ENCODE results near the gene CCDC154. TPM values are rescaled to one million over a fixed set of nuclear protein-coding genes. Genes with fewer than 3 reads are reported as not detected.

CCDC154 gene
- total and polyA plus RNA-seq, 9 of the 15 experiments (the other 6 are each of a cell fraction or from before 2014, with no cell fraction given): 0.15 to 1.4 (median 0.20) TPM; not detected in 5

DNA sequence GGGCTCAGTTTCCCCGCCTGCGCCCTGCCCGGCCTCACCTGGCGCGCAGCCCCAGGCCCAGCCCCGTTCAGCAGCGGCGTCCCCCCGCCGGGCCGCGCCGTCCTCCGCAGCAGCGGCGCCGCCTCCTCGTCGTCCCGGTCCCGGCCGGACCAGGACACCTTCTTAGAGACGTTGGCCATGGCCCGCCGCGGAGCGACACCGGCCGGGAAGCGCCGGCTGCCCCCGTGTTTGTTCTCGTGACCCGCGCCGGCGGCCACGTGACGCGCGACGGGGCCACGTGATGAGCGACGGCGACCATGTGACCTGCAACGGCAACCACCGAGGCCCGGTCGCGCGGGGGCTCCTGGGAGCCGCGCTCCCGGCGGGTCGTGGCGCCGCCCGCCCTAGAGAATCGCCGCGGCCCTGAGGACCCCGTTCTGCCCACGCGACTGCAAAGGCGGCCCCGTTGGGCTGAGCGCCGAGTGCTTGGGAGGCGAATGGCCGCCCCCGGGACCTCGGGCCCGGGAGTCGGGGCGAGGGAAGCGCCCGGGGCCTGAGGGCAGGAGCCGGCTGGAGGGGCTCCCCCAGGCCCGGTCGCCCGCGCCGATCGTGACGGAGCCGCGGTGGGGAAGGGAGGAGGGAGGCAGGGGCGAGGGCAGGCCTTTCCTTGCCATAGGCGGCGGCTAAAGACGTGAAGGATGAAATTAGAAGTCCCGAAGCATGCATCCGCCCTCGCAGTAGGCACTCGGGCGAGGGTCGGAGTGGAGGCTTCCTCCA is 30.6 kb upstream of the CCDC154 start, which contains the start of gene CLCN7 (continued):
- TF ChIP-seq, protein P1, sequence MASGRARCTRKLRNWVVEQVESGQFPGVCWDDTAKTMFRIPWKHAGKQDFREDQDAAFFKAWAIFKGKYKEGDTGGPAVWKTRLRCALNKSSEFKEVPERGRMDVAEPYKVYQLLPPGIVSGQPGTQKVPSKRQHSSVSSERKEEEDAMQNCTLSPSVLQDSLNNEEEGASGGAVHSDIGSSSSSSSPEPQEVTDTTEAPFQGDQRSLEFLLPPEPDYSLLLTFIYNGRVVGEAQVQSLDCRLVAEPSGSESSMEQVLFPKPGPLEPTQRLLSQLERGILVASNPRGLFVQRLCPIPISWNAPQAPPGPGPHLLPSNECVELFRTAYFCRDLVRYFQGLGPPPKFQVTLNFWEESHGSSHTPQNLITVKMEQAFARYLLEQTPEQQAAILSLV (tag; IDR thresholded peaks at IDR 0.05): no peak
- TF ChIP-seq ZNF133 (CRISPR knock-in tag; IDR thresholded peaks at IDR 0.05): no peak
- TF ChIP-seq NUFIP1 (IDR thresholded peaks at IDR 0.05; ENCODE audit: partially characterized antibody): no peak
- peak; percentile 25; the same call in 1 of the 2 replicates for TF ChIP-seq ZNF24 (IDR thresholded peaks at IDR 0.05)
- TF ChIP-seq GABPA (tag; conservative IDR thresholded peaks at IDR 0.05; ENCODE audit: low read depth): no peak
- TF ChIP-seq NCOR1 (IDR thresholded peaks at IDR 0.05): 0 out of 2 replicates have a peak, but pooled peaks have one; percentile 34
- TF ChIP-seq, protein P2, sequence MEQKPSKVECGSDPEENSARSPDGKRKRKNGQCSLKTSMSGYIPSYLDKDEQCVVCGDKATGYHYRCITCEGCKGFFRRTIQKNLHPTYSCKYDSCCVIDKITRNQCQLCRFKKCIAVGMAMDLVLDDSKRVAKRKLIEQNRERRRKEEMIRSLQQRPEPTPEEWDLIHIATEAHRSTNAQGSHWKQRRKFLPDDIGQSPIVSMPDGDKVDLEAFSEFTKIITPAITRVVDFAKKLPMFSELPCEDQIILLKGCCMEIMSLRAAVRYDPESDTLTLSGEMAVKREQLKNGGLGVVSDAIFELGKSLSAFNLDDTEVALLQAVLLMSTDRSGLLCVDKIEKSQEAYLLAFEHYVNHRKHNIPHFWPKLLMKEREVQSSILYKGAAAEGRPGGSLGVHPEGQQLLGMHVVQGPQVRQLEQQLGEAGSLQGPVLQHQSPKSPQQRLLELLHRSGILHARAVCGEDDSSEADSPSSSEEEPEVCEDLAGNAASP (IDR thresholded peaks at IDR 0.05): no peak
- no peak for TF ChIP-seq FOXM1 (IDR thresholded peaks at IDR 0.05; ENCODE audit: low read depth)
- TF ChIP-seq FOXM1 (CRISPR knock-in tag; IDR thresholded peaks at IDR 0.05; ENCODE audit: low read depth): peak; percentile 96
- TF ChIP-seq MEF2A (IDR thresholded peaks at IDR 0.05; ENCODE audit: control insufficient read depth, low read depth, low read length): 0 out of 2 replicates have a peak, but pooled peaks have one; percentile 9
- TF ChIP-seq, protein P3, sequence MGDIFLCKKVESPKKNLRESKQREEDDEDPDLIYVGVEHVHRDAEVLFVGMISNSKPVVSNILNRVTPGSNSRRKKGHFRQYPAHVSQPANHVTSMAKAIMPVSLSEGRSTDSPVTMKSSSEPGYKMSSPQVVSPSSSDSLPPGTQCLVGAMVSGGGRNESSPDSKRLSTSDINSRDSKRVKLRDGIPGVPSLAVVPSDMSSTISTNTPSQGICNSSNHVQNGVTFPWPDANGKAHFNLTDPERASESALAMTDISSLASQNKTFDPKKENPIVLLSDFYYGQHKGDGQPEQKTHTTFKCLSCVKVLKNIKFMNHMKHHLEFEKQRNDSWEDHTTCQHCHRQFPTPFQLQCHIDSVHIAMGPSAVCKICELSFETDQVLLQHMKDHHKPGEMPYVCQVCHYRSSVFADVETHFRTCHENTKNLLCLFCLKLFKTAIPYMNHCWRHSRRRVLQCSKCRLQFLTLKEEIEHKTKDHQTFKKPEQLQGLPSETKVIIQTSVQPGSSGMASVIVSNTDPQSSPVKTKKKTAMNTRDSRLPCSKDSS (IDR thresholded peaks at IDR 0.05; ENCODE audit: low read depth, partially characterized antibody): no peak
- peak; percentile 94 for TF ChIP-seq NR1H2 (CRISPR knock-in tag; IDR thresholded peaks at IDR 0.05)
- TF ChIP-seq IRF2 (CRISPR knock-in tag; IDR thresholded peaks at IDR 0.05): peak; percentile 44; the same call in 1 of the 2 replicates
- no peak for TF ChIP-seq TARDBP (IDR thresholded peaks at IDR 0.05)
- no peak for TF ChIP-seq POLR2H (tag; IDR thresholded peaks at IDR 0.05; ENCODE audit: low read depth)
- TF ChIP-seq, protein P4, sequence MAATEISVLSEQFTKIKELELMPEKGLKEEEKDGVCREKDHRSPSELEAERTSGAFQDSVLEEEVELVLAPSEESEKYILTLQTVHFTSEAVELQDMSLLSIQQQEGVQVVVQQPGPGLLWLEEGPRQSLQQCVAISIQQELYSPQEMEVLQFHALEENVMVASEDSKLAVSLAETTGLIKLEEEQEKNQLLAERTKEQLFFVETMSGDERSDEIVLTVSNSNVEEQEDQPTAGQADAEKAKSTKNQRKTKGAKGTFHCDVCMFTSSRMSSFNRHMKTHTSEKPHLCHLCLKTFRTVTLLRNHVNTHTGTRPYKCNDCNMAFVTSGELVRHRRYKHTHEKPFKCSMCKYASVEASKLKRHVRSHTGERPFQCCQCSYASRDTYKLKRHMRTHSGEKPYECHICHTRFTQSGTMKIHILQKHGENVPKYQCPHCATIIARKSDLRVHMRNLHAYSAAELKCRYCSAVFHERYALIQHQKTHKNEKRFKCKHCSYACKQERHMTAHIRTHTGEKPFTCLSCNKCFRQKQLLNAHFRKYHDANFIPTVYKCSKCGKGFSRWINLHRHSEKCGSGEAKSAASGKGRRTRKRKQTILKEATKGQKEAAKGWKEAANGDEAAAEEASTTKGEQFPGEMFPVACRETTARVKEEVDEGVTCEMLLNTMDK (IDR thresholded peaks at IDR 0.05; ENCODE audit: borderline replicate concordance, insufficient read depth, low read depth, low read length, poor library complexity, severe bottlenecking): peak; percentile 65
- no peak for TF ChIP-seq SPI1 (IDR thresholded peaks at IDR 0.05; ENCODE audit: borderline replicate concordance, low read depth, low read length)
- TF ChIP-seq, protein P5, sequence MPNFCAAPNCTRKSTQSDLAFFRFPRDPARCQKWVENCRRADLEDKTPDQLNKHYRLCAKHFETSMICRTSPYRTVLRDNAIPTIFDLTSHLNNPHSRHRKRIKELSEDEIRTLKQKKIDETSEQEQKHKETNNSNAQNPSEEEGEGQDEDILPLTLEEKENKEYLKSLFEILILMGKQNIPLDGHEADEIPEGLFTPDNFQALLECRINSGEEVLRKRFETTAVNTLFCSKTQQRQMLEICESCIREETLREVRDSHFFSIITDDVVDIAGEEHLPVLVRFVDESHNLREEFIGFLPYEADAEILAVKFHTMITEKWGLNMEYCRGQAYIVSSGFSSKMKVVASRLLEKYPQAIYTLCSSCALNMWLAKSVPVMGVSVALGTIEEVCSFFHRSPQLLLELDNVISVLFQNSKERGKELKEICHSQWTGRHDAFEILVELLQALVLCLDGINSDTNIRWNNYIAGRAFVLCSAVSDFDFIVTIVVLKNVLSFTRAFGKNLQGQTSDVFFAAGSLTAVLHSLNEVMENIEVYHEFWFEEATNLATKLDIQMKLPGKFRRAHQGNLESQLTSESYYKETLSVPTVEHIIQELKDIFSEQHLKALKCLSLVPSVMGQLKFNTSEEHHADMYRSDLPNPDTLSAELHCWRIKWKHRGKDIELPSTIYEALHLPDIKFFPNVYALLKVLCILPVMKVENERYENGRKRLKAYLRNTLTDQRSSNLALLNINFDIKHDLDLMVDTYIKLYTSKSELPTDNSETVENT (CRISPR knock-in tag; IDR thresholded peaks at IDR 0.05): peak; percentile 89
